K562 (cell line): Measurements from ENCODE around the gene DCAF5. TPM values are rescaled to one million over a fixed set of nuclear protein-coding genes. Genes with fewer than 3 reads are reported as not detected.

ENCODE experiments used
- CHD4 ChIP-seq: fragments of 200-600 bp; sonication (generic); IDR thresholded peaks from 3 replicates; pipeline ENCODE4 v1.6.1; 2012; ENCODE audit warnings: low read depth, mild to moderate bottlenecking, mixed read lengths, low read length, inconsistent platforms; ENCODE audit not compliant: insufficient read depth, insufficient replicate concordance, poor library complexity, severe bottlenecking
- DEAF1 ChIP-seq: fragments of 450-650 bp; formaldehyde crosslinking; IDR thresholded peaks from 2 replicates; pipeline ENCODE4 v1.4.0; 2020; ENCODE audit warnings: mild to moderate bottlenecking, moderate library complexity
- FOXP1 ChIP-seq: sonication (generic); formaldehyde crosslinking; IDR thresholded peaks from 2 replicates; pipeline ENCODE4 v1.8.0; 2022; ENCODE audit warnings: mild to moderate bottlenecking, missing genetic modification reagents
- GTF2A2 ChIP-seq: IDR thresholded peaks from 2 replicates; pipeline ENCODE4 v1.6.1; 2016; ENCODE audit warnings: mild to moderate bottlenecking, missing genetic modification characterization, missing compliant biosample characterization
- MAZ ChIP-seq, 2 experiments: fragments of 450-650 bp in 1 of 2; sonication (generic) in 1 of 2; formaldehyde crosslinking; IDR thresholded peaks in 1 of 2; conservative IDR thresholded peaks in 1 of 2; 2 replicates each; pipeline versions ENCODE4 v1.4.0 to v1.5.0; 2020; ENCODE audit warnings: mild to moderate bottlenecking in 1 of 2, missing genetic modification reagents in 1 of 2
- RBM25 ChIP-seq: fragments of 200-400 bp; formaldehyde crosslinking; IDR thresholded peaks from 2 replicates; pipeline ENCODE4 v1.6.1; 2018; ENCODE audit warnings: low read length, low read depth, moderate library complexity; ENCODE audit not compliant: severe bottlenecking
- SRSF3 ChIP-seq: fragments of 200-400 bp; formaldehyde crosslinking; IDR thresholded peaks from 2 replicates; pipeline ENCODE4 v1.6.1; 2016; ENCODE audit warnings: mild to moderate bottlenecking, low read length, moderate library complexity; ENCODE audit not compliant: insufficient read depth
- ZBTB8A ChIP-seq: fragments of 450-650 bp; IDR thresholded peaks from 2 replicates; pipeline ENCODE4 v1.6.1; 2018; ENCODE audit warnings: mild to moderate bottlenecking, moderate library complexity; ENCODE audit not compliant: partially characterized antibody
- ZFP30 ChIP-seq: fragments of 250-450 bp; sonication (Bioruptor Pico); IDR thresholded peaks from 2 replicates; pipeline ENCODE4 v1.8.0; 2022; ENCODE audit warnings: moderate library complexity, mild to moderate bottlenecking, inconsistent platforms, borderline replicate concordance
- ZFX ChIP-seq: sonication (generic); formaldehyde crosslinking; IDR thresholded peaks from 2 replicates; pipeline ENCODE4 v1.8.0; 2022; ENCODE audit warnings: mild to moderate bottlenecking, missing genetic modification reagents, moderate library complexity
- polyA plus RNA-seq, 8 experiments: library from polyadenylated mRNA; depleted of rRNA in 4 of 8; stranded (reverse) in 5 of 8; unstranded in 3 of 8; fragments of >200 nt; fragmentation: Nextera tagmentation in 2 of 8; fragmentation: Illumina TruSeq in 1 of 8; extraction: Ambion mirVana in 2 of 8; extraction: Trizol in 1 of 8; gene quantifications; 2 replicates each; pipeline versions ENCODE4 v1.2.1 to v1.2.3, GENCODE V29; 2011 to 2014; ENCODE audit warnings: inconsistent platforms in 1 of 8, missing spikeins in 1 of 8
- total RNA-seq, 7 experiments: library from RNA; depleted of rRNA in 6 of 7; stranded (reverse); fragments of >200 nt in 6 of 7; fragmentation: Illumina TruSeq in 2 of 7; extraction: Trizol in 2 of 7; gene quantifications; 2 replicates each; pipeline versions ENCODE4 v1.2.1 to v1.2.3, GENCODE V29; 2011 to 2021; ENCODE audit warnings: low replicate concordance in 1 of 7
- TF ChIP-seq, protein P1 (sequence below), 3 experiments: IDR thresholded peaks in 2 of 3; conservative IDR thresholded peaks in 1 of 3; 2 replicates each; pipeline ENCODE4 v1.5.1; 2011 to 2012; ENCODE audit warnings: low read length in 3 of 3, mild to moderate bottlenecking in 3 of 3, control low read depth in 2 of 3, improper control_type of control experiment in 1 of 3, inconsistent platforms in 1 of 3, low read depth in 1 of 3, mixed read lengths in 1 of 3, moderate library complexity in 1 of 3; ENCODE audit not compliant: insufficient read depth in 2 of 3
- TF ChIP-seq, protein P2 (sequence below): fragments of 150-350 bp; IDR thresholded peaks from 2 replicates; pipeline ENCODE4 v1.6.1; 2014; ENCODE audit warnings: low read depth, mild to moderate bottlenecking, low read length, borderline replicate concordance
- TF ChIP-seq, protein P3 (sequence below): sonication (generic); formaldehyde crosslinking; IDR thresholded peaks from 2 replicates; pipeline ENCODE4 v1.8.1; 2023; ENCODE audit warnings: mild to moderate bottlenecking, missing genetic modification reagents
- TF ChIP-seq, protein P4 (sequence below): fragments of 250-450 bp; sonication (Bioruptor Pico); IDR thresholded peaks from 2 replicates; pipeline ENCODE4 v1.5.0; 2020; ENCODE audit warnings: mild to moderate bottlenecking, borderline replicate concordance

DCAF5 gene
- total and polyA plus RNA-seq, 9 of the 15 experiments (the other 6 are each of a cell fraction or from before 2014, with no cell fraction given), result 5.6 to 24.1 (median 12.7) TPM

- TF ChIP-seq, protein P1, sequence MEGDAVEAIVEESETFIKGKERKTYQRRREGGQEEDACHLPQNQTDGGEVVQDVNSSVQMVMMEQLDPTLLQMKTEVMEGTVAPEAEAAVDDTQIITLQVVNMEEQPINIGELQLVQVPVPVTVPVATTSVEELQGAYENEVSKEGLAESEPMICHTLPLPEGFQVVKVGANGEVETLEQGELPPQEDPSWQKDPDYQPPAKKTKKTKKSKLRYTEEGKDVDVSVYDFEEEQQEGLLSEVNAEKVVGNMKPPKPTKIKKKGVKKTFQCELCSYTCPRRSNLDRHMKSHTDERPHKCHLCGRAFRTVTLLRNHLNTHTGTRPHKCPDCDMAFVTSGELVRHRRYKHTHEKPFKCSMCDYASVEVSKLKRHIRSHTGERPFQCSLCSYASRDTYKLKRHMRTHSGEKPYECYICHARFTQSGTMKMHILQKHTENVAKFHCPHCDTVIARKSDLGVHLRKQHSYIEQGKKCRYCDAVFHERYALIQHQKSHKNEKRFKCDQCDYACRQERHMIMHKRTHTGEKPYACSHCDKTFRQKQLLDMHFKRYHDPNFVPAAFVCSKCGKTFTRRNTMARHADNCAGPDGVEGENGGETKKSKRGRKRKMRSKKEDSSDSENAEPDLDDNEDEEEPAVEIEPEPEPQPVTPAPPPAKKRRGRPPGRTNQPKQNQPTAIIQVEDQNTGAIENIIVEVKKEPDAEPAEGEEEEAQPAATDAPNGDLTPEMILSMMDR (IDR thresholded peaks at IDR 0.05 in 2 of 3, conservative IDR thresholded peaks at IDR 0.05 in 1 of 3; ENCODE audit: insufficient read depth in 2 of 3, low read depth in 1 of 3, low read length in 3 of 3), result peak; percentile 58 to 72 (median 63)
- no peak for TF ChIP-seq ZFP30 (CRISPR knock-in tag)
- TF ChIP-seq, protein P2, sequence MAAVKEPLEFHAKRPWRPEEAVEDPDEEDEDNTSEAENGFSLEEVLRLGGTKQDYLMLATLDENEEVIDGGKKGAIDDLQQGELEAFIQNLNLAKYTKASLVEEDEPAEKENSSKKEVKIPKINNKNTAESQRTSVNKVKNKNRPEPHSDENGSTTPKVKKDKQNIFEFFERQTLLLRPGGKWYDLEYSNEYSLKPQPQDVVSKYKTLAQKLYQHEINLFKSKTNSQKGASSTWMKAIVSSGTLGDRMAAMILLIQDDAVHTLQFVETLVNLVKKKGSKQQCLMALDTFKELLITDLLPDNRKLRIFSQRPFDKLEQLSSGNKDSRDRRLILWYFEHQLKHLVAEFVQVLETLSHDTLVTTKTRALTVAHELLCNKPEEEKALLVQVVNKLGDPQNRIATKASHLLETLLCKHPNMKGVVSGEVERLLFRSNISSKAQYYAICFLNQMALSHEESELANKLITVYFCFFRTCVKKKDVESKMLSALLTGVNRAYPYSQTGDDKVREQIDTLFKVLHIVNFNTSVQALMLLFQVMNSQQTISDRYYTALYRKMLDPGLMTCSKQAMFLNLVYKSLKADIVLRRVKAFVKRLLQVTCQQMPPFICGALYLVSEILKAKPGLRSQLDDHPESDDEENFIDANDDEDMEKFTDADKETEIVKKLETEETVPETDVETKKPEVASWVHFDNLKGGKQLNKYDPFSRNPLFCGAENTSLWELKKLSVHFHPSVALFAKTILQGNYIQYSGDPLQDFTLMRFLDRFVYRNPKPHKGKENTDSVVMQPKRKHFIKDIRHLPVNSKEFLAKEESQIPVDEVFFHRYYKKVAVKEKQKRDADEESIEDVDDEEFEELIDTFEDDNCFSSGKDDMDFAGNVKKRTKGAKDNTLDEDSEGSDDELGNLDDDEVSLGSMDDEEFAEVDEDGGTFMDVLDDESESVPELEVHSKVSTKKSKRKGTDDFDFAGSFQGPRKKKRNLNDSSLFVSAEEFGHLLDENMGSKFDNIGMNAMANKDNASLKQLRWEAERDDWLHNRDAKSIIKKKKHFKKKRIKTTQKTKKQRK, result no peak
- TF ChIP-seq DEAF1 (CRISPR knock-in tag), result no peak
- TF ChIP-seq, protein P3, sequence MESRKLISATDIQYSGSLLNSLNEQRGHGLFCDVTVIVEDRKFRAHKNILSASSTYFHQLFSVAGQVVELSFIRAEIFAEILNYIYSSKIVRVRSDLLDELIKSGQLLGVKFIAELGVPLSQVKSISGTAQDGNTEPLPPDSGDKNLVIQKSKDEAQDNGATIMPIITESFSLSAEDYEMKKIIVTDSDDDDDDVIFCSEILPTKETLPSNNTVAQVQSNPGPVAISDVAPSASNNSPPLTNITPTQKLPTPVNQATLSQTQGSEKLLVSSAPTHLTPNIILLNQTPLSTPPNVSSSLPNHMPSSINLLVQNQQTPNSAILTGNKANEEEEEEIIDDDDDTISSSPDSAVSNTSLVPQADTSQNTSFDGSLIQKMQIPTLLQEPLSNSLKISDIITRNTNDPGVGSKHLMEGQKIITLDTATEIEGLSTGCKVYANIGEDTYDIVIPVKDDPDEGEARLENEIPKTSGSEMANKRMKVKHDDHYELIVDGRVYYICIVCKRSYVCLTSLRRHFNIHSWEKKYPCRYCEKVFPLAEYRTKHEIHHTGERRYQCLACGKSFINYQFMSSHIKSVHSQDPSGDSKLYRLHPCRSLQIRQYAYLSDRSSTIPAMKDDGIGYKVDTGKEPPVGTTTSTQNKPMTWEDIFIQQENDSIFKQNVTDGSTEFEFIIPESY (CRISPR knock-in tag), result no peak
- TF ChIP-seq CHD4, result no peak
- peak; percentile 79 to 88 for TF ChIP-seq MAZ (CRISPR knock-in tag; conservative IDR thresholded peaks at IDR 0.05 in 1 of 2, IDR thresholded peaks at IDR 0.05 in 1 of 2)
- peak; percentile 33; the same call in 1 of the 2 replicates for TF ChIP-seq FOXP1
- TF ChIP-seq, protein P4, sequence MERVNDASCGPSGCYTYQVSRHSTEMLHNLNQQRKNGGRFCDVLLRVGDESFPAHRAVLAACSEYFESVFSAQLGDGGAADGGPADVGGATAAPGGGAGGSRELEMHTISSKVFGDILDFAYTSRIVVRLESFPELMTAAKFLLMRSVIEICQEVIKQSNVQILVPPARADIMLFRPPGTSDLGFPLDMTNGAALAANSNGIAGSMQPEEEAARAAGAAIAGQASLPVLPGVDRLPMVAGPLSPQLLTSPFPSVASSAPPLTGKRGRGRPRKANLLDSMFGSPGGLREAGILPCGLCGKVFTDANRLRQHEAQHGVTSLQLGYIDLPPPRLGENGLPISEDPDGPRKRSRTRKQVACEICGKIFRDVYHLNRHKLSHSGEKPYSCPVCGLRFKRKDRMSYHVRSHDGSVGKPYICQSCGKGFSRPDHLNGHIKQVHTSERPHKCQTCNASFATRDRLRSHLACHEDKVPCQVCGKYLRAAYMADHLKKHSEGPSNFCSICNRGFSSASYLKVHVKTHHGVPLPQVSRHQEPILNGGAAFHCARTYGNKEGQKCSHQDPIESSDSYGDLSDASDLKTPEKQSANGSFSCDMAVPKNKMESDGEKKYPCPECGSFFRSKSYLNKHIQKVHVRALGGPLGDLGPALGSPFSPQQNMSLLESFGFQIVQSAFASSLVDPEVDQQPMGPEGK (CRISPR knock-in tag), result no peak
- no peak for TF ChIP-seq ZBTB8A
- peak; percentile 100 for TF ChIP-seq ZFX
- peak; percentile 10 for TF ChIP-seq RBM25
- TF ChIP-seq SRSF3, result no peak
- TF ChIP-seq GTF2A2 (tag), result no peak
These were observed 1.3 kb downstream of the DCAF5 start (continued) for GRCh38 chr14:69151458-69152180.
